ENCODE data around the gene SLC5A10. TPM values are rescaled to one million over a fixed set of nuclear protein-coding genes. Genes with fewer than 3 reads are reported as not detected.

The SLC5A10 gene
- total RNA-seq, 4 donors from 2014 or later: not detected

- 93 to 94% methylated on average over 3 to 4 of the region's 4 CpGs for WGBS, 2 donors
These were observed 53.9 kb downstream of the SLC5A10 start for GRCh38 chr17:19005789-19006430.

GRCh38 chr17:19006698-19007097 is 54.7 kb downstream of the SLC5A10 start:
- Histone ChIP-seq H3K27ac (no peak overlapping the region), H3K4me3 (replicated peaks in 1 of 3) (no peak overlapping the region), H3K9me3 (no peaks in the 10 kb centered on the region), H3K36me3 (no peaks in the 10 kb centered on the region), H3K4me1 (peaks cover 14 to 25% of the 10 kb centered on the region in 2 donors), H3K27me3 (no peaks in the 10 kb centered on the region)
- no peak for DNase-seq
- intact Hi-C loops (cut with DNase I): no loop called here
- no peak for TF ChIP-seq CTCF (IDR thresholded peaks at IDR 0.05)
- TF ChIP-seq POLR2A (IDR thresholded peaks at IDR 0.05): no peak

More at GRCh38 chr17:19005789-19006430, 53.9 kb downstream of the SLC5A10 start:
- Histone ChIP-seq H3K4me1 (peaks cover 14 to 25% of the 10 kb centered on the region in 2 donors), H3K4me3 (replicated peaks in 1 of 3) (no peak overlapping the region), H3K36me3 (no peaks in the 10 kb centered on the region), H3K27me3 (no peaks in the 10 kb centered on the region), H3K27ac (no peak overlapping the region), H3K9me3 (no peaks in the 10 kb centered on the region)
- intact Hi-C loops (cut with DNase I): no loop called here
- TF ChIP-seq POLR2A (IDR thresholded peaks at IDR 0.05) (no peak), CTCF (IDR thresholded peaks at IDR 0.05) (no peak)
- no peak for DNase-seq

- no peak for DNase-seq
- intact Hi-C loops (cut with DNase I): no loop called here
- no peaks in the 10 kb centered on the region for H3K36me3 ChIP-seq
- H3K27ac ChIP-seq: no peak overlapping the region
- WGBS, 2 donors: 94% methylated on average over 12 of the region's 12 CpGs
- no peaks in the 10 kb centered on the region for H3K27me3 ChIP-seq
- no peaks in the 10 kb centered on the region for H3K9me3 ChIP-seq
- TF ChIP-seq CTCF (IDR thresholded peaks at IDR 0.05) (no peak), POLR2A (IDR thresholded peaks at IDR 0.05) (no peak)
- H3K4me3 ChIP-seq (replicated peaks in 1 of 3): no peak overlapping the region
- peaks cover 4% of the 10 kb centered on the region in 2 donors for H3K4me1 ChIP-seq
These were observed 58.0 kb downstream of the SLC5A10 start for GRCh38 chr17:19009970-19010369.

- TF ChIP-seq POLR2A (IDR thresholded peaks at IDR 0.05) (no peak), CTCF (IDR thresholded peaks at IDR 0.05) (no peak)
- Histone ChIP-seq H3K36me3 (no peaks in the 10 kb centered on the region), H3K4me1 (no peaks in the 10 kb centered on the region), H3K4me3 (replicated peaks in 1 of 3) (no peak overlapping the region), H3K27ac (no peak overlapping the region), H3K9me3 (no peaks in the 10 kb centered on the region), H3K27me3 (no peaks in the 10 kb centered on the region)
- 73 to 76% methylated on average over 11 of the region's 11 CpGs for WGBS, 2 donors
- intact Hi-C loops (cut with DNase I): no loop called here
- DNase-seq: no peak
These were observed 59.0 kb downstream of the SLC5A10 start for GRCh38 chr17:19010729-19011505.

GRCh38 chr17:19011581-19011980 is 59.6 kb downstream of the SLC5A10 start:
- no peaks in the 10 kb centered on the region for H3K36me3 ChIP-seq
- 84% methylated on average over 6 of the region's 6 CpGs for WGBS, 2 donors
- no peak for DNase-seq
- H3K4me1 ChIP-seq: no peaks in the 10 kb centered on the region
- no peak overlapping the region for H3K27ac ChIP-seq
- TF ChIP-seq POLR2A (IDR thresholded peaks at IDR 0.05) (no peak), CTCF (IDR thresholded peaks at IDR 0.05) (no peak)
- H3K27me3 ChIP-seq: no peaks in the 10 kb centered on the region
- intact Hi-C loops (cut with DNase I): no loop called here
- no peak overlapping the region for H3K4me3 ChIP-seq (replicated peaks in 1 of 3)
- no peaks in the 10 kb centered on the region for H3K9me3 ChIP-seq
